ENCODE data around the gene EIF2AK3.
"Not testable (repeated sequence)": the region's sequence is repeated elsewhere in the genome, so short reads cannot be mapped to it uniquely, and the experiment has no call there.

EIF2AK3 gene

GRCh38 chr2:88636026-88636425 is 8.8 kb upstream of the EIF2AK3 start:
- DNase-seq (ENCODE audit: low spot score): no peak

- no peak for DNase-seq (ENCODE audit: low spot score)
Observed at GRCh38 chr2:88632569-88632968, 5.3 kb upstream of the EIF2AK3 start.

DNA sequence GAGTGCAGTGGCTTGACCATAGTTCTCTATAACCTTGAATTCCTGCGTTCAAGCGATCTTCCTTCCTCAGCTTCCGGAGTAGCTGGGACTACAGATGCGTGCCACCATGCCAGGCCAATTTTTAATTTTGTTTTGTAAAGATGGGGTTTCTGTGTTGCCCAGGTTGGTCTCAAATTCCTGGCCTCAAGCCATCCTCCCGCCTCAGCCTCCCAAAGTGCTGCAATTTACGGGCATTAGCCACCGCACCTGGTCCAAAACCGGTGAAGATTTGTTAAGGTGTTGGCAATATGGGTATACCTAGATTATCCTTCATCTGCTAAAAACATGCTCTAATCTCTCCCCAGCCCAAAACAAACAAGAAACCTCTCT is 1.3 kb upstream of the EIF2AK3 start:
- DNase-seq (ENCODE audit: low spot score): no peak

DNA sequence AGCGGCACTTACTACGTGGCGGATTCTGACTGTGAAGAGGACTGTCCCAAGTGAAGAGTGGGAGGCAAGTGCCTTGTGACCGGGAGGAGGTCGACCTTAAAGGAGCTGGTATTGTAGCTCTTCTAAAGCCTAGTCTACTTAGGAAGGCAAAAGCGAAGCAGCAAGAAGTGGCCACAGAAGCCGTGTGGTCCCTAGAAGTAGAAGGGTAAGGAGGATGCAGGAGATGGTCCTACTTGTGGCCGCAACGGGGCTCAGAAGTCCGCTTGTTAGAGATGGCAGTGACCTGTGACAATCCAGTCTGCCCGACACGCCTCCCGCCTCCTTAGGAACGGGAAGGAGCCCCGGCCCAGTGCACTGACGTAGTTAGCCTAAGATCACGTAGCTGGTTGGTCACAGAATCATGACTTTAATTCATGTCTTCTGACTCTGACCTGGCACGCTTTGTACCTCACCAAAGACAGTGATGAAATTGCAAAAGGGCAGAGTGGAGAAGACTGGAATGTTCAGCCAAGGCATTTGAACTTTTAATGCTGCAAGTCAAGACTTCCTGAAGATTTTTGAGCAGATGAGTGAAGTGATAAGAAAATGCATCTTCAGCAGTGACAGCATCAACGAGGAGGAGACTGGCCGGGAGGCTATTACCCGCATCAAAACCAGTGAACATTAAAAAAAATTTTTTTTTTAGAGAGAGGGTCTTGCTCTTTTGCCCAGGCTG is 749 bp upstream of the EIF2AK3 start:
- DNase-seq (ENCODE audit: low spot score): peak; percentile 75

- no peak for DNase-seq (ENCODE audit: low spot score)
Observed at GRCh38 chr2:88626171-88627054, 851 bp downstream of the EIF2AK3 start.

- no peak for DNase-seq (ENCODE audit: low spot score)
Observed at GRCh38 chr2:88624477-88624876, 2.8 kb downstream of the EIF2AK3 start.

DNA sequence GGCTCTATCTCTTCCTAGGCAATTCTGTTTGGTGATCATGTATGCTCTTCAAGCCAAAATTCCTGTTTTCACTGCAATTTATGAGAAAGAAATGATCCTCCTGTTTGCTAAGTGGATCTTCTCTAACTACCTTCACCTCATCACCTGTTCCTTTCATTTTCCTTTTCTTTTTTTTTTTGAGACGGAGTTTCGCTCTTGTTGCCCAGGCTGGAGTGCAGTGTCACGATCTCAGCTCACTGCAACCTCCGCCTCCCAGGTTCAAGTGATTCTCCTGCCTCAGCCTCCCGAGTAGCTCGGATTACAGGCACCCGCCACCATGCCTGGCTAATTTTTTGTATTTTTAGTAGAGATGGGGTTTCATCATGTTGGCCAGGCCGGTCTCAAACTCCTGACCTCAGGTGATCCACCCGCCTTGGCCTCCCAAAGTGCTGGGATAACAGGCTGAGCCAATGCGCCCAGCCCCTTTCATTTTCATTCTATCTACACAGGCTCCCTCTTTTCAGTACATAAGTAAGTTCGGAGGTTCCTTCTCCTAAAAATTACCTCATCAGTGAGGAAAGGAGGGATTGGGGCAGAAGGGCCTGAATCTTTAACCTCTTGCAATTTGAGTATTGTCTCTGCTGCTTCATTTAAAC is 3.3 kb downstream of the EIF2AK3 start:
- not testable (repeated sequence) for DNase-seq (ENCODE audit: low spot score)

- no peak for DNase-seq (ENCODE audit: low spot score)
Observed at GRCh38 chr2:88622307-88622706, 5.0 kb downstream of the EIF2AK3 start.

GRCh38 chr2:88621432-88621831 is 5.8 kb downstream of the EIF2AK3 start:
- no peak for DNase-seq (ENCODE audit: low spot score)

- no peak for DNase-seq (ENCODE audit: low spot score)
Observed at GRCh38 chr2:88620015-88620414, 7.2 kb downstream of the EIF2AK3 start.

DNA sequence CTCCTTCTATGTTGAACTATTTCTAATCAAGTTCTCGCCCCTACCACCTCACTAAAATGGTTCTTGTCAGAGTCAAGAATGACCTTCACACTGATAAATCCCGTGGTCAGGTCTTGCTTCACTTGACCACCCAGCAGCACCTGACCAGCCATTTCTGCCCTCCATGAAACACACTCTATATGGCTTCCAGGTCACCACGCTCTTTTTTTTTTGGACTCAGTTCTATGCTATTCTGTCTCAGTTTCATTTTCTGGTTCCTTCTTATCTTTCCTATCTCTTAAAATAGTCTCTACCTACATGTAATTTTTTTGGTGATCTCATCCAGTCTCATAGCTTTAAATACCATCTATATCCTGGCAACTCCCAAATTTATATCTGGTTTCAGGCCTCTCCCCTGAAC is 11.4 kb downstream of the EIF2AK3 start:
- no peak for DNase-seq (ENCODE audit: low spot score)

DNA sequence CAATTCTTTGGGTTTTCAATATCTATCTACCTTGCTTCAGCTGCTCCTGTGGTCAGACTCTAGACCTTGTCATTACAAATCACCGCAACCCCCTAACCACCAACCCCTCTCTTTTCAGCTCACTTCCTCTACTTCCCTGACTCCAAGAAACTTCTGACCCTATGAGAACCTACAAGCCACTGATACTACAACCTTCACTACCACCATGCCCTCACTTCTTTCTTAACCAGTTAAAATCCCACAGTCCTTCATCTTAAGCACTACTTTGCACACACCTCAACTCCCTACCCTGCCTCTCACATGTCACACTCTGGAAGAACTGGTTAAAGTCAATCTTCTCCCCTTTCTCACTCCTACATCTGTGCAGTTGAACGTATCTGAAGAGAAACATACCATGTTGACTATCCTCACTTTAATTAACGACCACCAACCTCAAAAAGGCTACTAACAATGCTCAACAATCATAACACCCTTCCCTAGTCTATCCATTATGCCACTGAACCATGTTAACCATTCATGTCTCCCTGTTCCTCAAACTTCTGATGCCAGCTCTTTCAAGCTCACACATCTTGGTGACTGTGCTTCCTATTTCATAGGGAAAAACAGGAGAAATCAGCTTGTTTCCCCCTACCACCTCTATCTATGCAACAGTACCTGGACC is 12.6 kb downstream of the EIF2AK3 start:
- no peak for DNase-seq (ENCODE audit: low spot score)

DNA sequence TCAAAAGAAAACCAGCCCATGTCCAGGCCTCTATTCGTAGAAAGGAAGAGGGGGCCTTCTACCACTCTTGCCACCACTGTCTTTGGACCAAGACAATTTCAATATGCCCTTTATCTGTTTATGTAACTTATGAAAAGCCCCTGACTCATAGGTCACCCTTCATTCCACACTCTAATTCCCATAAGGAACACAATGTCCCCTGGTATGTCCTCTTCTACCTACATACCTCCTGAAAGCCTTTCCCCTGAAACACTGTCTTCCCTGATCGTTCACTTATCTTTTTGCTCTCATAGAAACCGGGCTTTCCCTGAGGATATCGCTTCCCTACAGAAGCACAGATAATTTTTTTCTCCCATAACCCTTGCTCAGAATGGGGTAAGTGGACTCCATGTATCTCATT is 13.3 kb downstream of the EIF2AK3 start:
- DNase-seq (ENCODE audit: low spot score): no peak

- DNase-seq (ENCODE audit: low spot score): no peak
Observed at GRCh38 chr2:88608184-88608583, 19.1 kb downstream of the EIF2AK3 start.

GRCh38 chr2:88607416-88607815 is 19.8 kb downstream of the EIF2AK3 start:
- DNase-seq (ENCODE audit: low spot score): no peak

DNA sequence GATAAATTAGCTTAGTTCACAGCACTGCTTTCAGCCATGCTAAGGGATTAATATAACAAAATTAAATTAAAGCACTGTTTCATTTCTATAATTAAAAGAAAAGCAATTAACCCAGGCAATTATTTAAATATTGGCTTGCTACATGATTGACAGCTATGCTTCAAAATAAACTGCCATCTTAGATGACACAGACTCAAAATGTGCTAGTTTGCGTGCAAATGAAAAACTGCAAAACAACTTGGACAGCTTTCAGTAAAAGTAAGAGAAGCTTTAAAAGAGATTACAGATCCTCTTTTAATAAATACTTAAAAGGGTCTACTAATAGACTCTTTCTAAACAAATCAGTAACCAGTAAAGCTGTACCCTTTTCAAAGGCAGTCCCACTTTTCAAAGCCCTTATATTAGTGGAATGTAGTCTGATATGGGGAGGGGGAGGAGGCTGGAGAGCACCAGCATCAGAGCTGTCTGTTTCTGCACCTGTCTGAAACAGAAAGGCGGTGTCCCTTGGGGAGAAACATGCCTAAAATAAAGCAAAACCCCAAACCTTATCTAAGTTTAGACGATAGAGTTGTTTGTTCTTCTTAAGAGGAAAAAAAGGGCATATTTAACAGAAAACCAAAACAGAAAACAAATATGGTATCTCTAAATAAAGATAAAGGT is 20.8 kb downstream of the EIF2AK3 start:
- DNase-seq (ENCODE audit: low spot score): no peak

GRCh38 chr2:88603146-88603545 is 24.1 kb downstream of the EIF2AK3 start:
- DNase-seq (ENCODE audit: low spot score): no peak

- DNase-seq (ENCODE audit: low spot score): no peak
Observed at GRCh38 chr2:88602022-88602421, 25.2 kb downstream of the EIF2AK3 start.

DNA sequence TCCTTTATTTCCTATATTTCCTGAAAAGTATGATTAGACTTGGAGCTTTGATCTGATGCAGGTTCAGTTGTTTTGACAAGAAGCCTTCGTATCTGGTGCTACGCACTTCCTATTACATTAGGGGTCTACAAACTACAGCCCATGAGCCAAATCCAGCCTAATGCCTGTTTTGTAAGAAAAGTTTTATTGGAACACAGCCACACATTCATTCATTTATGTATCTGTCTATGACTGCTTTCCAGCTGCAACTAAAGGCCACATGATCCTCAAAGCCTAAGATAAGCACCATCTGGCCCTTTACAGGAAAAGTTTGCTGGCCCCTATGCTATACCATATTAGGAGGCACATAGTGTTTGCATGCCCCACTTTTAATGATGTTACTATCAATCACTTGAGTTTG is 26.0 kb downstream of the EIF2AK3 start:
- DNase-seq (ENCODE audit: low spot score): no peak

DNA sequence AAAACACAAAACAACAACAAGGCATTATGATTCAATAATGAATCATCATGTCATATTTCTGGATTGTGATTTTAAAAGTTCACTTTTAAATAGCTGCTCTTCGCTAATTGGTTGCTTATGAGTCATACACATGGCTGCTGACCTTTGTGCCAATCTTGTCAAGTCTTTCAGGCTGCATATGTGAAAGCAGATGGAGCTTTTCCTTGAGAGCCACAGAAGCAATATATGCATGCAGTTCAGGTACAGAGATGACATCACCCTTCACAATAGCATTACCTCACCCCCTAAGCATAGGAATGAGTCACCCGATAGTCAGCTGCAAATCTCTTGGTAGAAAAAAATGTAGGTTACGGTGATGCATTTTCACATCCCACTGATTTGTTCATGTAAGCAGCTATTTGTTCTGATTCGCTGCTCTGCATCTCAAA is 27.2 kb downstream of the EIF2AK3 start:
- DNase-seq (ENCODE audit: low spot score): no peak

- DNase-seq (ENCODE audit: low spot score): no peak
Observed at GRCh38 chr2:88599527-88599926, 27.7 kb downstream of the EIF2AK3 start.

- no peak for DNase-seq (ENCODE audit: low spot score)
Observed at GRCh38 chr2:88597168-88597567, 30.1 kb downstream of the EIF2AK3 start.
